GM23338 (cell line): ENCODE measurements around the gene IER5. TPM values are rescaled to one million over a fixed set of nuclear protein-coding genes. Genes with fewer than 3 reads are reported as not detected.
A peak's percentile ranks its signal among the peaks of the same experiment; 100 is the strongest.

Source experiments
- ATAC-seq: fragments of 200-7000 bp; cut with Tn5 transposase; 3 replicates; pipeline ENCODE4 v1.9.1; 2020
- DNase-seq: peaks from one replicate; pipeline ENCODE4 v3.0.0-alpha.2; 2015; ENCODE audit warnings: low spot score
- H2AFZ ChIP-seq: fragments of 200-600 bp; sonication (generic); 2 replicates; pipeline ENCODE4 v1.8.0; 2016; ENCODE audit warnings: antibody characterized with exemption, mild to moderate bottlenecking, moderate library complexity
- H3F3A ChIP-seq: fragments of 200-600 bp; sonication (generic); replicated peaks from 2 replicates; pipeline ENCODE4 v1.8.0; 2017; ENCODE audit warnings: antibody characterized with exemption, mixed run types, low read depth
- H3K27ac ChIP-seq: fragments of 200-600 bp; sonication (generic); 2 replicates; pipeline ENCODE4 v1.6.1; 2016; ENCODE audit warnings: low read depth
- H3K27me3 ChIP-seq: fragments of 200-600 bp; sonication (generic); 2 replicates; pipeline ENCODE4 v1.8.0; 2016; ENCODE audit warnings: mild to moderate bottlenecking, mixed run types, moderate library complexity; ENCODE audit not compliant: insufficient read depth
- H3K36me3 ChIP-seq: fragments of 200-600 bp; sonication (generic); 2 replicates; pipeline ENCODE4 v1.8.0; 2016; ENCODE audit warnings: mild to moderate bottlenecking; ENCODE audit not compliant: insufficient read depth
- H3K4me1 ChIP-seq: fragments of 200-600 bp; sonication (generic); 2 replicates; pipeline ENCODE4 v1.8.0; 2016; ENCODE audit warnings: mild to moderate bottlenecking, moderate library complexity; ENCODE audit not compliant: insufficient read depth
- H3K4me2 ChIP-seq: fragments of 200-600 bp; sonication (generic); 2 replicates; pipeline ENCODE4 v1.7.1; 2017; ENCODE audit warnings: mixed run types
- H3K4me3 ChIP-seq: fragments of 200-600 bp; sonication (generic); 2 replicates; pipeline ENCODE4 v1.6.1; 2016; ENCODE audit warnings: mixed run types
- H3K79me2 ChIP-seq: fragments of 200-600 bp; sonication (generic); replicated peaks from 2 replicates; pipeline ENCODE4 v1.8.0; 2017; ENCODE audit warnings: mild to moderate bottlenecking; ENCODE audit not compliant: insufficient read depth
- H3K9me2 ChIP-seq: fragments of 200-600 bp; sonication (generic); 2 replicates; pipeline ENCODE4 v1.8.0; 2017; ENCODE audit not compliant: insufficient read depth
- H4K20me1 ChIP-seq: fragments of 200-600 bp; sonication (generic); replicated peaks from 2 replicates; pipeline ENCODE4 v1.8.0; 2017; ENCODE audit warnings: mild to moderate bottlenecking; ENCODE audit not compliant: insufficient read depth
- H3K27ac Mint-ChIP-seq: 2 replicates; pipeline ENCODE4 v1.8.0; 2020; ENCODE audit warnings: inconsistent platforms, mild to moderate bottlenecking, moderate library complexity, mixed read lengths
- H3K27me3 Mint-ChIP-seq: 3 replicates; pipeline ENCODE4 v1.8.0; 2022; ENCODE audit warnings: low read depth, mild to moderate bottlenecking, moderate library complexity, mixed read lengths, inconsistent platforms; ENCODE audit not compliant: insufficient read depth, poor library complexity
- H3K36me3 Mint-ChIP-seq: 3 replicates; pipeline ENCODE4 v1.8.0; 2021; ENCODE audit warnings: low read depth, mild to moderate bottlenecking, inconsistent platforms, moderate library complexity, mixed read lengths
- H3K4me1 Mint-ChIP-seq: 3 replicates; pipeline ENCODE4 v1.8.0; 2020; ENCODE audit warnings: mild to moderate bottlenecking, inconsistent platforms, mixed read lengths
- H3K4me3 Mint-ChIP-seq: 3 replicates; pipeline ENCODE4 v1.8.0; 2021; ENCODE audit warnings: moderate library complexity, mild to moderate bottlenecking, inconsistent platforms, mixed read lengths
- H3K9me3 Mint-ChIP-seq: 3 replicates; pipeline ENCODE4 v1.8.0; 2020; ENCODE audit warnings: moderate library complexity, mild to moderate bottlenecking, inconsistent platforms, mixed read lengths
- CREB1 ChIP-seq: fragments of 250-450 bp; sonication (Bioruptor Pico); IDR thresholded peaks from 2 replicates; pipeline ENCODE4 v1.5.0; 2020; ENCODE audit warnings: low read depth, mild to moderate bottlenecking, moderate library complexity
- ETS1 ChIP-seq: IDR thresholded peaks from 2 replicates; pipeline ENCODE4 v1.6.1; 2016; ENCODE audit warnings: antibody characterized with exemption
- POLR2AphosphoS5 ChIP-seq: IDR thresholded peaks from 2 replicates; pipeline ENCODE4 v1.6.1; 2016; ENCODE audit warnings: antibody characterized with exemption, low read depth
- STAT1 ChIP-seq: IDR thresholded peaks from one replicate; pipeline ENCODE4 v1.6.1; 2016; ENCODE audit warnings: antibody characterized with exemption; ENCODE audit not compliant: unreplicated experiment
- ZNF462 ChIP-seq: fragments of 250-450 bp; sonication (Bioruptor Pico); IDR thresholded peaks from 2 replicates; pipeline ENCODE4 v1.5.0; 2020; ENCODE audit warnings: mild to moderate bottlenecking, moderate library complexity
- polyA plus RNA-seq: library from polyadenylated mRNA; unstranded; fragments of >200 nt; fragmentation: Nextera tagmentation; extraction: Ambion mirVana; gene quantifications from 2 replicates; pipeline ENCODE4 v1.2.1, GENCODE V29; 2016
- total RNA-seq: library from RNA; depleted of rRNA; stranded (reverse); fragments of >200 nt; shearing (Covaris generic); gene quantifications from 2 replicates; pipeline ENCODE4 v1.2.3, GENCODE V29; 2014
- TF ChIP-seq, protein P1 (sequence below), 2 experiments: fragments of 200-600 bp in 1 of 2; sonication (generic) in 1 of 2; conservative IDR thresholded peaks; 2 replicates each; pipeline versions ENCODE4 v1.5.1 to v1.6.1; 2016 to 2017; ENCODE audit warnings: antibody characterized with exemption in 2 of 2, low read depth in 2 of 2, mild to moderate bottlenecking in 2 of 2, moderate library complexity in 1 of 2

The IER5 gene
- total and polyA plus RNA-seq, 2 experiments from 2014 or later, result 3.8 to 9.5 TPM

- TF ChIP-seq, protein P1, sequence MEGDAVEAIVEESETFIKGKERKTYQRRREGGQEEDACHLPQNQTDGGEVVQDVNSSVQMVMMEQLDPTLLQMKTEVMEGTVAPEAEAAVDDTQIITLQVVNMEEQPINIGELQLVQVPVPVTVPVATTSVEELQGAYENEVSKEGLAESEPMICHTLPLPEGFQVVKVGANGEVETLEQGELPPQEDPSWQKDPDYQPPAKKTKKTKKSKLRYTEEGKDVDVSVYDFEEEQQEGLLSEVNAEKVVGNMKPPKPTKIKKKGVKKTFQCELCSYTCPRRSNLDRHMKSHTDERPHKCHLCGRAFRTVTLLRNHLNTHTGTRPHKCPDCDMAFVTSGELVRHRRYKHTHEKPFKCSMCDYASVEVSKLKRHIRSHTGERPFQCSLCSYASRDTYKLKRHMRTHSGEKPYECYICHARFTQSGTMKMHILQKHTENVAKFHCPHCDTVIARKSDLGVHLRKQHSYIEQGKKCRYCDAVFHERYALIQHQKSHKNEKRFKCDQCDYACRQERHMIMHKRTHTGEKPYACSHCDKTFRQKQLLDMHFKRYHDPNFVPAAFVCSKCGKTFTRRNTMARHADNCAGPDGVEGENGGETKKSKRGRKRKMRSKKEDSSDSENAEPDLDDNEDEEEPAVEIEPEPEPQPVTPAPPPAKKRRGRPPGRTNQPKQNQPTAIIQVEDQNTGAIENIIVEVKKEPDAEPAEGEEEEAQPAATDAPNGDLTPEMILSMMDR (conservative IDR thresholded peaks at IDR 0.05; ENCODE audit: low read depth in 2 of 2), result no peak
- TF ChIP-seq POLR2AphosphoS5 (no peak), ETS1 (no peak), CREB1 (CRISPR knock-in tag) (no peak)
Measured at GRCh38 chr1:181091309-181092040, 3.0 kb downstream of the IER5 start (continued).

GRCh38 chr1:181092056-181092455 is 3.6 kb downstream of the IER5 start:
- peaks cover 30% of the 10 kb centered on the region for H3K79me2 ChIP-seq
- H3K36me3 Mint-ChIP-seq, result peaks cover 21% of the 10 kb centered on the region
- H3K27me3 Mint-ChIP-seq, result peaks cover 26% of the 10 kb centered on the region
- H3K4me3 ChIP-seq, result 0 out of 2 replicates have a peak overlapping the region, but pooled peaks have one; percentile 74
- peaks cover 93% of the 10 kb centered on the region for H3K27me3 ChIP-seq
- H3K4me1 ChIP-seq, result peaks cover 48% of the 10 kb centered on the region
- DNase-seq (no peak), ATAC-seq (no peak)
- no peak overlapping the region for H3K27ac ChIP-seq
- H3K4me1 Mint-ChIP-seq, result peaks cover 47% of the 10 kb centered on the region
- peak overlapping the region; percentile 8; the same call in 2 of the 3 replicates for H3K4me3 Mint-ChIP-seq
- H2AFZ ChIP-seq, result no peak overlapping the region
- H3K27ac Mint-ChIP-seq, result no peak overlapping the region
- no peaks in the 10 kb centered on the region for H3K36me3 ChIP-seq
- TF ChIP-seq, protein P1 (conservative IDR thresholded peaks at IDR 0.05; ENCODE audit: low read depth in 2 of 2), result no peak
- H3K9me3 Mint-ChIP-seq, result no peaks in the 10 kb centered on the region; the same call in 2 of the 3 replicates
- no peaks in the 10 kb centered on the region for H3K9me2 ChIP-seq
- H4K20me1 ChIP-seq, result peaks cover 26% of the 10 kb centered on the region
- H3F3A ChIP-seq, result peaks cover 4% of the 10 kb centered on the region; the same call in 1 of the 2 replicates
- no peak overlapping the region for H3K4me2 ChIP-seq

DNA sequence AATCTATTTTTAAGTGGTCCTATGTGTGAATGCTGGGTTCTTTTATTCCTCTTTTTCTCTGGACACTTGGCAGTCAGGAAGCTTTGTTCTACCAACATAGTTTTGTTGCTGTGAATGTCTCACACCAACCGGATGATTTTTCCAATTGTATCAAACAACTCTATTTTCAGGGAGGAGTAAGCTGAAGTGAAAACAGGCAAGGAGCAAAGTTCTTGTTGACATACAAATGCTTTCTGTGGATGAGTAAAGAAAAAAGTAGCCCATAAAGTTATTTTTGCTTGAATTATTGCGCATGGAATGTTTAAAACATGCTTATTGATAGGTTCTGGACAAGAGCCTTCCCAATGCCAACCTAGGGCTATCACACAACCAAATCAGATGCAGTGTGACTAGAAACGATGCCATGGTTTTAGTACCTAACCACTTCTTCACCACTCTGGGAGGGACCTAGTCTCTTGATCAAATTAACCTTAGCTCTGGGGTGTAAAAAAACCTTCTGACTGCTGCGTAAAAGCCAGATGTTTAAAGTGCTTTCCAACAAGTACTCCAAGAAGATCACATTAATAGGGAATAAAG is 4.5 kb downstream of the IER5 start:
- H3K27ac Mint-ChIP-seq, result no peak overlapping the region
- 0 out of 2 replicates have a peak, but pooled peaks cover 4% of the 10 kb centered on the region for H3F3A ChIP-seq
- no peaks in the 10 kb centered on the region; the same call in 2 of the 3 replicates for H3K9me3 Mint-ChIP-seq
- H3K4me1 Mint-ChIP-seq, result peaks cover 56% of the 10 kb centered on the region
- no peaks in the 10 kb centered on the region for H3K9me2 ChIP-seq
- H3K79me2 ChIP-seq, result peaks cover 30% of the 10 kb centered on the region
- H3K27me3 ChIP-seq, result peaks cover 93% of the 10 kb centered on the region
- no peaks in the 10 kb centered on the region for H3K36me3 ChIP-seq
- ATAC-seq (no peak), DNase-seq (no peak)
- peaks cover 57% of the 10 kb centered on the region for H3K4me1 ChIP-seq
- H2AFZ ChIP-seq, result no peak overlapping the region
- no peak overlapping the region for H3K4me2 ChIP-seq
- H3K27ac ChIP-seq, result no peak overlapping the region
- H3K27me3 Mint-ChIP-seq, result peaks cover 19% of the 10 kb centered on the region
- H3K4me3 Mint-ChIP-seq, result no peak overlapping the region; the same call in 2 of the 3 replicates
- H3K36me3 Mint-ChIP-seq, result peaks cover 21% of the 10 kb centered on the region
- no peak overlapping the region for H3K4me3 ChIP-seq
- peaks cover 26% of the 10 kb centered on the region for H4K20me1 ChIP-seq
- TF ChIP-seq ZNF462 (CRISPR knock-in tag) (no peak), STAT1 (no peak)
